ENCODE data around the gene SUN1. TPM values are rescaled to one million over a fixed set of nuclear protein-coding genes. Genes with fewer than 3 reads are reported as not detected.
"Not testable (repeated sequence)": the region's sequence is repeated elsewhere in the genome, so short reads cannot be mapped to it uniquely, and the experiment has no call there.

Gene SUN1
- total RNA-seq, 5 donors from 2014 or later (not counting 1 experiment from before 2014, with no cell fraction given): 90.8 to 299 (median 279) TPM

DNA sequence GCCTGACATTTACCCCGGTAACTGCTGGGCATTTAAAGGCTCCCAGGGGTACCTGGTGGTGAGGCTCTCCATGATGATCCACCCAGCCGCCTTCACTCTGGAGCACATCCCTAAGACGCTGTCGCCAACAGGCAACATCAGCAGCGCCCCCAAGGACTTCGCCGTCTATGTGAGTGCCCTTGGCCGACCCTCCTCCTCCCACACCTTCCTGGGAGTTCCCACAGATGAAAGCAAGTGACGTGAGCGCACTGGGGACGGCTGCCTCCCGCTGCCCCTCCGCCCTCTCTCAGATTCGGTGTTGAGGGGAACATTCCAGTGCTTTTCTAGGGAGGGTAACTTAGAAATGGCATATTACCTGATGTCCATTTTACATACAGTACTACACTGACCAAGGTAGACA is 37.1 kb downstream of the SUN1 start:
- DNase-seq: no peak
- ChIA-PET CTCF (no interaction called here), POLR2A (no interaction called here)
- Mint-ChIP-seq H3K4me1 (peaks cover 12 to 16% (median 13%) of the 10 kb centered on the region in 3 donors), H3K36me3 (peaks cover 49% of the 10 kb centered on the region), H3K9me3 (no peaks in the 10 kb centered on the region), H3K27ac (no peak overlapping the region), H3K4me3 (no peak overlapping the region), H3K27me3 (no peaks in the 10 kb centered on the region)
- Histone ChIP-seq H3K27me3 (replicated peaks in 1 of 2; ENCODE audit: control insufficient read depth in 2 of 2, extremely low read depth in 1 of 2, insufficient read depth in 2 of 2, low read length in 1 of 2) (no peaks in the 10 kb centered on the region), H3K27ac (ENCODE audit: low read length) (no peak overlapping the region), H3K36me3 (ENCODE audit: control insufficient read depth in 2 of 2, extremely low read depth in 1 of 2, insufficient read depth in 1 of 2, low read length in 1 of 2) (peaks cover 18 to 50% of the 10 kb centered on the region in 2 donors), H3K4me1 (ENCODE audit: control insufficient read depth in 1 of 2, extremely low read depth in 1 of 2, insufficient read depth in 2 of 2, low read length in 2 of 2) (peaks cover 5 to 10% of the 10 kb centered on the region in 2 experiments), H3K9me3 (no peaks in the 10 kb centered on the region), H3K4me3 (ENCODE audit: control insufficient read depth in 1 of 2, extremely low read depth in 1 of 2, low read length in 1 of 2) (no peak overlapping the region)
- 100% methylated on average over 4 of the region's 14 CpGs for WGBS (ENCODE audit: insufficient coverage)
- no peak for ATAC-seq (replicated peaks in 1 of 4)

DNA sequence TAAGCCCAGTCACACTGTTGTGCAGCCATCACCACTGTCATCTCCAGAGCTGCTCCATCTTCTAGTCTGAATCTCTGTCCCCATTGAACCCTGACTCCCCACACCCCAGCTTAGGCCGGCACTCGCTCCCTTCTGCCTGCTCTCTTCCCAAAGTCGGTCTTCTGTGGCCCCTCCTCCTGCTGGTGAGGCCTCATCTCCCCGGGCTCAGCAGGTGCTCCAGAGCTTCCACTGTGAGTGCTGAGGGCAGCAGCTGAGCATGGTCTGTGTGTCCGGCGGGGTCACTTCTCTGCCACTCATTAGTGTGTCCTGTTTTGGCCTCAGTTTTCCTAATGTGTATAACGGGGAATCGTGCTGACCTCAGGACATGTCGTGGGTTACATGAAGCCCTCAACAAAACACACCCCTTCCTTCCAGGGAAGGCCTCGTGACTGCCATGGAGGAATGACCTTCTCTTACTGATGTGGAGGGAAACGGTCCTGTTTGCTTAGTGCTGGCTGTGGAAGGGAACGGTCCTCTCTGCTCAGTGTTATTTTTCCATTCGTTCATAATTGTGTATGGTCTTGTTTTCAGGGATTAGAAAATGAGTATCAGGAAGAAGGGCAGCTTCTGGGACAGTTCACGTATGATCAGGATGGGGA is 39.7 kb downstream of the SUN1 start:
- 90% methylated on average over 5 of the region's 14 CpGs for WGBS (ENCODE audit: insufficient coverage)
- Mint-ChIP-seq H3K36me3 (peaks cover 32% of the 10 kb centered on the region), H3K9me3 (no peaks in the 10 kb centered on the region), H3K27ac (peak overlapping the region in 1 of 2 donors; percentile 55), H3K4me1 (peaks cover 13 to 16% (median 16%) of the 10 kb centered on the region in 3 donors), H3K4me3 (no peak overlapping the region), H3K27me3 (no peaks in the 10 kb centered on the region)
- ChIA-PET POLR2A (no interaction called here), CTCF (interaction anchor here (0.9 to 1.8 kb wide), 2 partner anchors 79 to 83 kb away, joined by 3 to 8 read pairs; no protein-coding TSS in a partner anchor)
- Histone ChIP-seq H3K9me3 (no peaks in the 10 kb centered on the region), H3K27ac (ENCODE audit: low read length) (no peak overlapping the region), H3K27me3 (replicated peaks in 1 of 2; ENCODE audit: control insufficient read depth in 2 of 2, extremely low read depth in 1 of 2, insufficient read depth in 2 of 2, low read length in 1 of 2) (no peaks in the 10 kb centered on the region), H3K4me3 (ENCODE audit: control insufficient read depth in 1 of 2, extremely low read depth in 1 of 2, low read length in 1 of 2) (no peak overlapping the region), H3K4me1 (ENCODE audit: control insufficient read depth in 1 of 2, extremely low read depth in 1 of 2, insufficient read depth in 2 of 2, low read length in 2 of 2) (peaks cover 5 to 17% of the 10 kb centered on the region in 2 experiments), H3K36me3 (ENCODE audit: control insufficient read depth in 2 of 2, extremely low read depth in 1 of 2, insufficient read depth in 1 of 2, low read length in 1 of 2) (peaks cover 11 to 33% of the 10 kb centered on the region in 2 donors)
- DNase-seq: no peak
- ATAC-seq (replicated peaks in 1 of 4): no peak

DNA sequence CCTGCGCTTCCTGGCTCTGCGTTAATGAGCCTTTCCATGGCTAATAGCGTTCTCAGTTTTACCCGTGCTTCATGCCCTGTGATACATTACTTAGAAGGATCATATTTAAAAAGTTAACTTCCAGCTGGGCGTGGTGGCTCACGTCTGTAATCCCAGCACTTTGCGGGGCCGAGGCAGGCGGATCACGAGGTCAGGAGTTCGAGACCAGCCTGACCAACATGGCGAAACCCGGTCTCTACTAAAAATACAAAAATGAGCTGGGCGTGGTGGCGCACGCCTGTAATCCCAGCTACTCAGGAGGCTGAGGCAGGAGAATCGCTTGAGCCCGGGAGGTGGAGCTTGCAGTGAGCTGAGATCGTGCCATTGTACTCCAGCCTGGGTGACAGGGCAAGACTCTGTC is 40.4 kb downstream of the SUN1 start:
- ATAC-seq (replicated peaks in 1 of 4); H3K27me3 ChIP-seq (replicated peaks in 1 of 2; ENCODE audit: control insufficient read depth in 2 of 2, extremely low read depth in 1 of 2, insufficient read depth in 2 of 2, low read length in 1 of 2); H3K4me3 ChIP-seq (ENCODE audit: control insufficient read depth in 1 of 2, extremely low read depth in 1 of 2, low read length in 1 of 2); H3K27ac ChIP-seq (ENCODE audit: low read length); H3K9me3 Mint-ChIP-seq; H3K27me3 Mint-ChIP-seq; H3K4me3 Mint-ChIP-seq; DNase-seq; H3K27ac Mint-ChIP-seq; POLR2A ChIA-PET; H3K9me3 ChIP-seq: not testable (repeated sequence)
- 97% methylated on average over 18 of the region's 19 CpGs for WGBS (ENCODE audit: insufficient coverage)
- Histone ChIP-seq H3K4me1 (ENCODE audit: control insufficient read depth in 1 of 2, extremely low read depth in 1 of 2, insufficient read depth in 2 of 2, low read length in 2 of 2) (peaks cover 5 to 20% of the 10 kb centered on the region in 2 experiments), H3K36me3 (ENCODE audit: control insufficient read depth in 2 of 2, extremely low read depth in 1 of 2, insufficient read depth in 1 of 2, low read length in 1 of 2) (peaks cover 5 to 26% of the 10 kb centered on the region in 2 donors)
- Mint-ChIP-seq H3K36me3 (peaks cover 28% of the 10 kb centered on the region), H3K4me1 (peaks cover 13 to 19% (median 16%) of the 10 kb centered on the region in 3 donors)
- CTCF ChIA-PET: interaction anchor here (0.6 to 1.8 kb wide), 5 partner anchors 45 to 86 kb away, joined by 3 to 8 read pairs (median 3); no protein-coding TSS in a partner anchor

DNA sequence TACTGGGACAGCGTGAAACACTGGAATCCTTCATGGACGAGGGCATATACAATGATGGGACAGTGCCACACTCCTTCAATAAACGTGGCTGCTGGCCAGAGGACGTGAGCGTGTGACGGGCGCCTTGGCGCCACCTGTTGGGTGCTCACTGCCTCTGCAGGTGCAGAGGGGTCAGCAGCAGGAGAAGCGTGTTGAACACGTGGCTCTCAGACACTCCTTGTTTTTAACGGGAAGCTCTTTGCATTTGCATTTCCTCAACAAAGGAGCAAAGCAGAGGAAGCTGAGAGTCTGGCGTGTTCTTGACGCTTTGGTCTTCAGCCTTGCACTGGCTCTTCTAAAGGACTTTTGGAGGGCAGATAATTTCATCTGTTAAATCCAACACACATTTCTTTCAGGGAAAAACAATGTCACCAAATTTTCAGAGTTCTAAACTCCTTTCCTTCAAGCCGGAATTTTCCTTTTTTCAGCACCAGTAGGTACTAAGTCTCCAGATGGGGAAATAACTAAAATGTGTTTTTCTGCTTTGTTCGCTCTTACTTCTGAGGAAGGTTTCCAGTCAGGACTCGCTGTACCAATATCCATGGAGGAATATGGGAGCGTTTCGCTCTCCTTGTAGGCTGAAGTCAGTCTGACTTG is 41.2 kb downstream of the SUN1 start:
- Mint-ChIP-seq H3K4me1 (peaks cover 18 to 24% (median 22%) of the 10 kb centered on the region in 3 donors), H3K9me3 (no peaks in the 10 kb centered on the region), H3K27ac (peak overlapping the region; percentile 71), H3K36me3 (peaks cover 28% of the 10 kb centered on the region), H3K4me3 (no peak overlapping the region), H3K27me3 (no peaks in the 10 kb centered on the region)
- Histone ChIP-seq H3K36me3 (ENCODE audit: control insufficient read depth in 2 of 2, extremely low read depth in 1 of 2, insufficient read depth in 1 of 2, low read length in 1 of 2) (peaks cover 5 to 23% of the 10 kb centered on the region in 2 donors), H3K27me3 (replicated peaks in 1 of 2; ENCODE audit: control insufficient read depth in 2 of 2, extremely low read depth in 1 of 2, insufficient read depth in 2 of 2, low read length in 1 of 2) (no peaks in the 10 kb centered on the region), H3K4me3 (ENCODE audit: control insufficient read depth in 1 of 2, extremely low read depth in 1 of 2, low read length in 1 of 2) (no peak overlapping the region), H3K4me1 (ENCODE audit: control insufficient read depth in 1 of 2, extremely low read depth in 1 of 2, insufficient read depth in 2 of 2, low read length in 2 of 2) (peaks cover 8 to 28% of the 10 kb centered on the region in 2 experiments), H3K27ac (ENCODE audit: low read length) (no peak overlapping the region), H3K9me3 (no peaks in the 10 kb centered on the region)
- peak; percentile 27 to 82 (median 49) for DNase-seq
- ChIA-PET POLR2A (no interaction called here), CTCF (interaction anchor here (0.5 to 1.8 kb wide), 8 partner anchors 46 to 532 kb away, joined by 3 to 10 read pairs (median 4); no protein-coding TSS in a partner anchor)
- 34% methylated on average over 14 of the region's 18 CpGs for WGBS (ENCODE audit: insufficient coverage)
- ATAC-seq (replicated peaks in 1 of 4): peak; percentile 17 to 31 (median 22)

DNA sequence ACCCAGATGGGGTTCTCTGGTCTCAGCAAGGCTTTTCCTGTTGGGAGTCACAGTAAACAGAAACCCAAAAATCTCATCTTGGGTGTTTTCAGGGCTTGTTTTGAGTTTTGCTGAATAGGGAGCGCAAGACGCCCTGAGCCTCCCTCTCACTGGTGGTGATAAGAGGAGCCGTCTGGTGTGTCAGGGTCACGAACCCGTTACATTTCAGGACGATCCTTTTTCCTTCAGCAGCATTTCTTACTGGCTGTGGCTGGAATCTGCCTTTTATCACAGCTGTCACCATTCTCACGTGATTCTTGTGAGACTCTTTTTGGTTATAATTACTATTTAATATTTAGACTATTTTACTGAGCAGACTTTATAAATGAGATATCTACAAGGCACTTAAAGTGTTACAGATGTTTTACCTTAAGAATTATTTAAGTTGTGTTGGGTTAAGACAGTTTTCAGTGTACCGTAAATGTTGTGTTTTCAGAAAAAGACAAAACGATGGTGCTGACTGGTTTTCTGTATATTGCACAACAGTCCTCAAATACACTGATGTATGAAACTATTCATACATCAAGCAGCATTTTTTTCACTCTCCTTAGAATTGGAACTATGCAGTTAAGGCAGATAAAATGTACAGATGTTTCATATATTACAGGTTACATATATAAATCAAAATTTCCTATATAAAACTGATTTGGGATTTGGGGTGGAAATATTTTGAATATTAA is 41.9 kb downstream of the SUN1 start:
- Mint-ChIP-seq H3K27me3 (no peaks in the 10 kb centered on the region), H3K27ac (peak overlapping the region in 1 of 2 donors; percentile 71), H3K4me3 (no peak overlapping the region), H3K4me1 (peaks cover 23 to 27% (median 25%) of the 10 kb centered on the region in 3 donors), H3K36me3 (peaks cover 27% of the 10 kb centered on the region), H3K9me3 (no peaks in the 10 kb centered on the region)
- POLR2A ChIA-PET: no interaction called here
- DNase-seq (no peak), ATAC-seq (replicated peaks in 1 of 4) (no peak)
- 90% methylated on average over 2 of the region's 9 CpGs for WGBS (ENCODE audit: insufficient coverage)
- CTCF ChIA-PET: interaction anchor here (0.5 to 1.8 kb wide), 6 partner anchors 57 to 532 kb away, joined by 3 to 10 read pairs (median 4); no protein-coding TSS in a partner anchor
- H3K27me3 ChIP-seq (replicated peaks in 1 of 2; ENCODE audit: control insufficient read depth in 2 of 2, extremely low read depth in 1 of 2, insufficient read depth in 2 of 2, low read length in 1 of 2): no peaks in the 10 kb centered on the region
- H3K27ac ChIP-seq (ENCODE audit: low read length): no peak overlapping the region
- peaks cover 3 to 26% of the 10 kb centered on the region in 2 donors for H3K36me3 ChIP-seq (ENCODE audit: control insufficient read depth in 2 of 2, extremely low read depth in 1 of 2, insufficient read depth in 1 of 2, low read length in 1 of 2)
- peaks cover 8 to 35% of the 10 kb centered on the region in 2 experiments for H3K4me1 ChIP-seq (ENCODE audit: control insufficient read depth in 1 of 2, extremely low read depth in 1 of 2, insufficient read depth in 2 of 2, low read length in 2 of 2)
- H3K4me3 ChIP-seq (ENCODE audit: control insufficient read depth in 1 of 2, extremely low read depth in 1 of 2, low read length in 1 of 2): no peak overlapping the region
- no peaks in the 10 kb centered on the region for H3K9me3 ChIP-seq

DNA sequence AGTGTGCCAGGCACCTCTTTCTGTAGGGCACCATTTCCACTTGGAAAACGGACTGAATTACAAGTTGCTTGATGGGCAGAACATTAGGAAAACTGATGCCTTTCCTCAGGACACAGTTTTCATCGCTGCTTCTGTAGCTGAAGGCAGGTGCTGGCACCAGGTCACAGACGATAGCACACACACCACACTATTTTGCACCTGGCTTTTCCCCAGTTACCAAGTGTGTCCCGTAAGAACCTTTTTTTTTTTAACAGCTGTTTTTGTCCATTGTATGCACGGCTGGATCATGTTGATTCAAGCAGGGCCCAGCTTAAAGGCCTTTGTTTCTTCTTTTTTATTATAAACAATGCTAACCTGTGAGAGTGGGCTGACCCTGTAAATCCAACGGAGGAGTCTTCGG is 42.8 kb downstream of the SUN1 start:
- Histone ChIP-seq H3K4me3 (ENCODE audit: control insufficient read depth in 1 of 2, extremely low read depth in 1 of 2, low read length in 1 of 2) (no peak overlapping the region), H3K4me1 (ENCODE audit: control insufficient read depth in 1 of 2, extremely low read depth in 1 of 2, insufficient read depth in 2 of 2, low read length in 2 of 2) (peaks cover 8 to 42% of the 10 kb centered on the region in 2 experiments), H3K9me3 (no peaks in the 10 kb centered on the region), H3K27ac (ENCODE audit: low read length) (no peak overlapping the region), H3K36me3 (ENCODE audit: control insufficient read depth in 2 of 2, extremely low read depth in 1 of 2, insufficient read depth in 1 of 2, low read length in 1 of 2) (peaks cover 0 to 21% of the 10 kb centered on the region in 2 donors), H3K27me3 (replicated peaks in 1 of 2; ENCODE audit: control insufficient read depth in 2 of 2, extremely low read depth in 1 of 2, insufficient read depth in 2 of 2, low read length in 1 of 2) (no peaks in the 10 kb centered on the region)
- no peaks in the 10 kb centered on the region for H3K9me3 Mint-ChIP-seq
- WGBS (ENCODE audit: insufficient coverage): 95% methylated on average over 2 of the region's 7 CpGs
- H3K36me3 Mint-ChIP-seq: peaks cover 26% of the 10 kb centered on the region
- H3K4me3 Mint-ChIP-seq: peak overlapping the region in 2 of 3 donors; percentile 9 to 41
- no peaks in the 10 kb centered on the region for H3K27me3 Mint-ChIP-seq
- ATAC-seq (replicated peaks in 1 of 4): no peak
- peaks cover 29 to 32% (median 30%) of the 10 kb centered on the region in 3 donors for H3K4me1 Mint-ChIP-seq
- ChIA-PET POLR2A (no interaction called here), CTCF (interaction anchor here in 1 of 2 donors (0.7 kb wide), 1 partner anchor 553 kb away, joined by 3 read pairs; no protein-coding TSS in a partner anchor)
- no peak for DNase-seq
- H3K27ac Mint-ChIP-seq: peak overlapping the region; percentile 11 to 76

Measured in T-cell (primary cell).